GM12878 (cell line): ENCODE measurements around the gene EPGN. TPM values are rescaled to one million over a fixed set of nuclear protein-coding genes. Genes with fewer than 3 reads are reported as not detected.

Source experiments
- ATAC-seq: fragments of 200-7000 bp; cut with Tn5 transposase; 3 replicates; pipeline ENCODE4 v1.9.1; 2020; ENCODE audit warnings: mild to moderate bottlenecking, moderate library complexity
- BruUV-seq: library from RNA; stranded (reverse); fragments of 400-500 nt; replicated peaks from 2 replicates; lab custom pipeline; 2021; lab: Mats Ljungman, UMichigan
- CTCF ChIA-PET: fragments of 300-600 bp; sonication (Branson Sonifier 250); formaldehyde crosslinking; extraction: SDS; loops from one replicate; lab custom pipeline; 2021; ENCODE audit warnings: inconsistent platforms; lab: Yijun Ruan, JAX
- POLR2A ChIA-PET: fragments of 350-600 bp; formaldehyde crosslinking; extraction: SDS; loops from one replicate; lab custom pipeline; 2021; ENCODE audit warnings: inconsistent platforms; lab: Charles Lee
- RAD21 ChIA-PET: fragments of 300-600 bp; sonication (Branson Sonifier 250); formaldehyde crosslinking; loops from one replicate; lab custom pipeline; 2023; ENCODE audit warnings: antibody characterized with exemption; ENCODE audit not compliant: unreplicated experiment; lab: Charles Lee
- SMC1A ChIA-PET: fragments of 300-600 bp; sonication (Branson Sonifier 250); formaldehyde crosslinking; loops from one replicate; lab custom pipeline; 2023; ENCODE audit not compliant: unreplicated experiment, uncharacterized antibody; lab: Charles Lee
- DNase-seq: peaks from one replicate; pipeline ENCODE4 v3.0.0-alpha.2; 2011; ENCODE audit warnings: low read depth, low spot score
- FAIRE-seq: peaks from 3 replicates; lab custom pipeline; 2011; peaks lifted over from hg19 to GRCh38; lab: Jason Lieb, UNC
- H2AFZ ChIP-seq: 2 replicates; pipeline ENCODE4 v1.6.0; 2011; ENCODE audit warnings: low read depth, low read length, control low read depth; ENCODE audit not compliant: control insufficient read depth
- H3K27ac ChIP-seq: 2 replicates; pipeline ENCODE4 v1.5.1; 2011; ENCODE audit warnings: control low read depth; ENCODE audit not compliant: control insufficient read depth, insufficient read depth
- H3K27me3 ChIP-seq, 2 experiments: replicated peaks in 1 of 2; 2 replicates each; pipeline versions ENCODE4 v1.6.0 to v1.6.1; 2011; ENCODE audit warnings: low read length in 1 of 2; ENCODE audit not compliant: control insufficient read depth in 2 of 2, insufficient read depth in 2 of 2
- H3K36me3 ChIP-seq, 2 experiments: 2 replicates each; pipeline ENCODE4 v1.5.1; 2011; ENCODE audit warnings: low read length in 1 of 2; ENCODE audit not compliant: control insufficient read depth in 2 of 2, insufficient read depth in 2 of 2
- H3K4me1 ChIP-seq: 2 replicates; pipeline ENCODE4 v1.6.1; 2011; ENCODE audit warnings: mild to moderate bottlenecking, low read length, moderate library complexity, mixed read lengths; ENCODE audit not compliant: control insufficient read depth, insufficient read depth
- H3K4me2 ChIP-seq: 2 replicates; pipeline ENCODE4 v1.6.0; 2011; ENCODE audit warnings: control low read depth; ENCODE audit not compliant: control insufficient read depth, insufficient read depth
- H3K4me3 ChIP-seq: fragments of 200-600 bp; sonication (generic); 2 replicates; pipeline ENCODE4 v1.5.1; 2016
- H3K79me2 ChIP-seq: 2 replicates; pipeline ENCODE4 v1.6.0; 2011; ENCODE audit warnings: low read length; ENCODE audit not compliant: control insufficient read depth, insufficient read depth
- H3K9ac ChIP-seq: 2 replicates; pipeline ENCODE4 v1.8.0; 2011; ENCODE audit warnings: low read length, control low read depth, mixed read lengths; ENCODE audit not compliant: control insufficient read depth, insufficient read depth
- H3K9me3 ChIP-seq: replicated peaks from 3 replicates; pipeline ENCODE4 v1.5.1; 2011; ENCODE audit warnings: mild to moderate bottlenecking, low read length; ENCODE audit not compliant: control insufficient read depth, insufficient read depth
- H4K20me1 ChIP-seq: 2 replicates; pipeline ENCODE4 v1.6.0; 2011; ENCODE audit not compliant: control insufficient read depth, insufficient read depth
- BCL11A ChIP-seq: IDR thresholded peaks from 2 replicates; pipeline ENCODE4 v1.6.1; 2011; ENCODE audit warnings: low read depth, low read length
- EGR1 ChIP-seq, 2 experiments: IDR thresholded peaks; 1 replicate in 1 of 2; 2 replicates in 1 of 2; pipeline ENCODE4 v1.6.1; 2011 to 2012; ENCODE audit warnings: low read depth in 2 of 2, low read length in 2 of 2, borderline replicate concordance in 1 of 2, mild to moderate bottlenecking in 1 of 2, moderate library complexity in 1 of 2
- EP300 ChIP-seq, 2 experiments: fragments of 150-350 bp in 1 of 2; IDR thresholded peaks; 2 replicates each; pipeline ENCODE4 v1.6.1; 2011 to 2012; ENCODE audit warnings: low read depth in 2 of 2, low read length in 2 of 2, borderline replicate concordance in 1 of 2, improper control_type of control experiment in 1 of 2, inconsistent platforms in 1 of 2; ENCODE audit not compliant: control insufficient read depth in 1 of 2
- NFYB ChIP-seq: IDR thresholded peaks from 2 replicates; pipeline ENCODE4 v1.6.1; 2011; ENCODE audit warnings: low read depth, mild to moderate bottlenecking, low read length, improper control_type of control experiment, moderate library complexity; ENCODE audit not compliant: insufficient read depth
- POLR2A ChIP-seq: IDR thresholded peaks from 2 replicates; pipeline ENCODE4 v1.6.1; 2011; ENCODE audit warnings: low read depth, mild to moderate bottlenecking, low read length
- POLR2AphosphoS5 ChIP-seq: IDR thresholded peaks from 2 replicates; pipeline ENCODE4 v1.6.1; 2011; ENCODE audit warnings: mild to moderate bottlenecking, low read length, inconsistent platforms
- SIX5 ChIP-seq: IDR thresholded peaks from 2 replicates; pipeline ENCODE4 v1.6.1; 2011; ENCODE audit warnings: mild to moderate bottlenecking, low read depth, low read length, moderate library complexity; ENCODE audit not compliant: severe bottlenecking
- STAT1 ChIP-seq: fragments of 450-650 bp; conservative IDR thresholded peaks from 2 replicates; pipeline ENCODE4 v1.6.1; 2014; ENCODE audit warnings: antibody characterized with exemption, mild to moderate bottlenecking
- STAT3 ChIP-seq: IDR thresholded peaks from 2 replicates; pipeline ENCODE4 v1.6.1; 2011; ENCODE audit warnings: low read depth, low read length, improper control_type of control experiment
- SUZ12 ChIP-seq: fragments of 200-600 bp; sonication (generic); IDR thresholded peaks from one replicate; pipeline ENCODE4 v1.6.1; 2018; ENCODE audit warnings: antibody characterized with exemption, mild to moderate bottlenecking; ENCODE audit not compliant: unreplicated experiment
- TCF3 ChIP-seq: IDR thresholded peaks from 2 replicates; pipeline ENCODE4 v1.6.1; 2012; ENCODE audit warnings: low read depth, mild to moderate bottlenecking, low read length, borderline replicate concordance; ENCODE audit not compliant: insufficient read depth
- YY1 ChIP-seq: IDR thresholded peaks from 2 replicates; pipeline ENCODE4 v1.6.1; 2011; ENCODE audit warnings: low read depth, mild to moderate bottlenecking, low read length
- ZNF217 ChIP-seq: fragments of 450-650 bp; IDR thresholded peaks from 2 replicates; pipeline ENCODE4 v1.6.1; 2017; ENCODE audit warnings: antibody characterized with exemption, mild to moderate bottlenecking
- ZNF274 ChIP-seq: IDR thresholded peaks from one replicate; pipeline ENCODE4 v1.8.0; 2011; ENCODE audit not compliant: insufficient read length, insufficient read depth
- ZNF622 ChIP-seq: fragments of 450-650 bp; IDR thresholded peaks from 2 replicates; pipeline ENCODE4 v1.6.1; 2017; ENCODE audit warnings: mild to moderate bottlenecking, inconsistent platforms
- WGBS: methylation state at CpG from one replicate; pipeline ENCODE4 v1.1.6; 2016; ENCODE audit warnings: low lambda C conversion rate; ENCODE audit not compliant: insufficient replicate concordance, insufficient coverage; ENCODE audit errors: missing lambda C conversion rate; 5-methylcytosine and 5-hydroxymethylcytosine counted together
- in situ Hi-C: fragments of 300-500 bp; cut with MboI; formaldehyde crosslinking; loops from 9 replicates; pipeline ENCODE4 v1.14.3; 2018; ENCODE audit warnings: mixed read lengths
- intact Hi-C: fragments of 100-400 bp; cut with micrococcal nuclease; formaldehyde crosslinking; loops from one replicate; pipeline ENCODE4 v1.14.2; 2022; ENCODE audit not compliant: unreplicated experiment
- polyA plus RNA-seq, 11 experiments: library from polyadenylated mRNA; depleted of rRNA in 4 of 11; unstranded in 6 of 11; stranded (reverse) in 5 of 11; fragments of >200 nt; fragmentation: Nextera tagmentation in 4 of 11; fragmentation: Illumina TruSeq in 1 of 11; extraction: Ambion mirVana in 4 of 11; extraction: Trizol in 1 of 11; gene quantifications; 1 replicate in 1 of 11; 2 replicates in 10 of 11; pipeline versions ENCODE4 v1.2.1 to v1.2.3, GENCODE V29; 2011 to 2016; ENCODE audit warnings: inconsistent platforms in 2 of 11, missing spikeins in 2 of 11, low read depth in 1 of 11
- total RNA-seq, 4 experiments: library from RNA; depleted of rRNA in 3 of 4; stranded (reverse); fragments of >200 nt in 3 of 4; fragmentation: Illumina TruSeq in 1 of 4; extraction: Trizol in 1 of 4; gene quantifications; 2 replicates each; pipeline versions ENCODE4 v1.2.1 to v1.2.3, GENCODE V29; 2013 to 2021
- TF ChIP-seq, protein P1 (sequence below): fragments of 450-650 bp; IDR thresholded peaks from 2 replicates; pipeline ENCODE4 v1.6.1; 2017; ENCODE audit warnings: borderline replicate concordance
- TF ChIP-seq, protein P2 (sequence below): IDR thresholded peaks from 2 replicates; pipeline ENCODE4 v1.6.1; 2012; ENCODE audit warnings: low read depth, low read length, improper control_type of control experiment

EPGN gene
- total and polyA plus RNA-seq, 10 of the 15 experiments (the other 5 are each of a cell fraction or from before 2014, with no cell fraction given) = 0.06 to 0.54 (median 0.28) TPM; not detected in 6

DNA sequence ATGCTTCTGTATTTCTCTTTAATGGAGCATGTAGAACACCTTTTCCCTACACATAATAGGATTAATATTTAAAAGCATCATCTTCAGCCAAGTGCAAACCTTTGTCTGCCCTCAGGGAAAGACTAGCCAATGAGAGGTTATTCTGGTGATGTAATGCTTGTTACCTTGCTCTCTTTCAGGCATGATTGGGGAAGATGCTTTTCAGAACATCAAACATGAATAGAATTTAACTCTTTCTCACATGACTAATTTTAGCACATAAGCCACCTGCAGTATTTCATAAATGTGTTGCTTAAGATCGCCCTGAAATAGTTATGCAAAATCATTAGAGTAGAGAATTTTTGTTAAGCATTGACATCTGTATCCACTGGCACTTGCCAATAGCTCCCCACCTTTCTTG, 10.7 kb upstream of the EPGN start:
- no peak for FAIRE-seq

DNA sequence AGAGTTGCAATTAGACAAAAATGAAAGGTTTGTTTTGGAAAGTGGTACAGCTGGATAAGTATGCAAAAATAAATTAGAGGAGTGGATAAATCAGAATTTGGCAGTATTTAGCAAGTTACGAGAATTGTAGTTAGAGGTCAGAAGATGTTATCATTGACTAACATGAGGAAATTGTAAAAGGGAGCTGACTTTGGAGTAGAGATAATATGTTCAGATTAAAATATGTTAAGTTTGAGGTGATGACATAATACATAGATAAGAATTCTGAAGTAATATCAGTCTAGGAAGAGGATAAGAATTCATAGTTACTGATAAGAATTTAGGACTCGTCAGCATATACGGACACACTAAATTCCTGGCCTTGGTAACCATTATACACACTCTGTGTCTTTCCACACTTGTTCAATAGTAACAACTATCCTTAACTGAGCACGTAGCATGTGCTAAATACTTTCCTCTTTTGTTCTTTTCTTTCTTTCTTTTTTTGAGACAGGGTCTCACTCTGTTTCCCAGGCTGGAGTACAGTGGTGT, 4.1 kb upstream of the EPGN start:
- Histone ChIP-seq H3K4me2 (no peak overlapping the region), H3K9me3 (no peaks in the 10 kb centered on the region), H3K9ac (no peak overlapping the region), H2AFZ (no peak overlapping the region), H3K36me3 (no peaks in the 10 kb centered on the region), H3K79me2 (no peaks in the 10 kb centered on the region), H4K20me1 (no peaks in the 10 kb centered on the region), H3K27me3 (no peaks in the 10 kb centered on the region), H3K27ac (no peak overlapping the region), H3K4me1 (no peaks in the 10 kb centered on the region), H3K4me3 (no peak overlapping the region)
- ChIA-PET POLR2A (no interaction called here), SMC1A (interaction anchor here (0.6 to 1.6 kb wide), 7 partner anchors 16 to 1539 kb away, joined by 3 to 4 read pairs (median 3); no protein-coding TSS in a partner anchor), CTCF (interaction anchor here (0.8 to 1.3 kb wide), 3 partner anchors 26 to 116 kb away, joined by 3 to 4 read pairs (median 4); no protein-coding TSS in a partner anchor), RAD21 (no interaction called here)
- intact Hi-C loops = no loop called here
- no peak for ATAC-seq
- no peak for DNase-seq
- FAIRE-seq = no peak
- 87% methylated on average over 4 of the region's 4 CpGs for WGBS
- BruUV-seq = no TSS peak
- in situ Hi-C loops = no loop called here
- TF ChIP-seq STAT1 (no peak), STAT3 (no peak), EP300 (IDR thresholded peaks at IDR 0.05; ENCODE audit: borderline replicate concordance in 1 of 2, control insufficient read depth in 1 of 2, low read depth in 2 of 2, low read length in 2 of 2) (no peak), SIX5 (no peak), NFYB (no peak), TCF3 (no peak), ZNF274 (no peak), POLR2AphosphoS5 (no peak), ZNF622 (no peak), YY1 (no peak), ZNF217 (no peak), SUZ12 (no peak)
- TF ChIP-seq, protein P1, sequence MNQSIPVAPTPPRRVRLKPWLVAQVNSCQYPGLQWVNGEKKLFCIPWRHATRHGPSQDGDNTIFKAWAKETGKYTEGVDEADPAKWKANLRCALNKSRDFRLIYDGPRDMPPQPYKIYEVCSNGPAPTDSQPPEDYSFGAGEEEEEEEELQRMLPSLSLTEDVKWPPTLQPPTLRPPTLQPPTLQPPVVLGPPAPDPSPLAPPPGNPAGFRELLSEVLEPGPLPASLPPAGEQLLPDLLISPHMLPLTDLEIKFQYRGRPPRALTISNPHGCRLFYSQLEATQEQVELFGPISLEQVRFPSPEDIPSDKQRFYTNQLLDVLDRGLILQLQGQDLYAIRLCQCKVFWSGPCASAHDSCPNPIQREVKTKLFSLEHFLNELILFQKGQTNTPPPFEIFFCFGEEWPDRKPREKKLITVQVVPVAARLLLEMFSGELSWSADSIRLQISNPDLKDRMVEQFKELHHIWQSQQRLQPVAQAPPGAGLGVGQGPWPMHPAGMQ = no peak
- TF ChIP-seq, protein P2, sequence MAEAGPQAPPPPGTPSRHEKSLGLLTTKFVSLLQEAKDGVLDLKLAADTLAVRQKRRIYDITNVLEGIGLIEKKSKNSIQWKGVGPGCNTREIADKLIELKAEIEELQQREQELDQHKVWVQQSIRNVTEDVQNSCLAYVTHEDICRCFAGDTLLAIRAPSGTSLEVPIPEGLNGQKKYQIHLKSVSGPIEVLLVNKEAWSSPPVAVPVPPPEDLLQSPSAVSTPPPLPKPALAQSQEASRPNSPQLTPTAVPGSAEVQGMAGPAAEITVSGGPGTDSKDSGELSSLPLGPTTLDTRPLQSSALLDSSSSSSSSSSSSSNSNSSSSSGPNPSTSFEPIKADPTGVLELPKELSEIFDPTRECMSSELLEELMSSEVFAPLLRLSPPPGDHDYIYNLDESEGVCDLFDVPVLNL = no peak

More for the DNA sequence above, 10.7 kb upstream of the EPGN start:
- SMC1A ChIA-PET = interaction anchor here (2.0 kb wide), 1 partner anchor 103 kb away, joined by 6 read pairs; no protein-coding TSS in a partner anchor
- no peak for ATAC-seq
- Histone ChIP-seq H3K4me2 (no peak overlapping the region), H3K27me3 (no peaks in the 10 kb centered on the region), H3K36me3 (no peaks in the 10 kb centered on the region), H3K27ac (no peak overlapping the region), H3K9ac (no peak overlapping the region), H3K4me1 (no peaks in the 10 kb centered on the region), H4K20me1 (no peaks in the 10 kb centered on the region), H2AFZ (no peak overlapping the region), H3K4me3 (no peak overlapping the region), H3K79me2 (no peaks in the 10 kb centered on the region), H3K9me3 (no peaks in the 10 kb centered on the region)
- CTCF ChIA-PET = interaction anchor here (1.0 to 1.5 kb wide), 3 partner anchors 15 to 114 kb away, joined by 3 read pairs; no protein-coding TSS in a partner anchor
- in situ Hi-C loops (no loop called here), intact Hi-C loops (no loop called here)
- POLR2A ChIA-PET = no interaction called here
- no TSS peak for BruUV-seq
- RAD21 ChIA-PET = no interaction called here
- DNase-seq = no peak
- WGBS = 0% methylated on average over 1 of the region's 1 CpG
- TF ChIP-seq BCL11A (no peak), POLR2A (no peak), EGR1 (IDR thresholded peaks at IDR 0.05; ENCODE audit: borderline replicate concordance in 1 of 2, low read depth in 2 of 2, low read length in 2 of 2) (no peak)
